AG09309 (cell line): Measurements from ENCODE around the gene DCPS.

Experiments
- DNase-seq: peaks from one replicate; pipeline ENCODE4 v3.0.0-alpha.2; 2010; ENCODE audit warnings: low read depth
- H3K4me3 ChIP-seq: 2 replicates; pipeline ENCODE4 v1.5.1; 2011; ENCODE audit warnings: mild to moderate bottlenecking, low read depth, low read length, moderate library complexity; ENCODE audit not compliant: control insufficient read depth
- TF ChIP-seq, protein P1 (sequence below): IDR thresholded peaks from 2 replicates; pipeline ENCODE4 v1.5.1; 2011; ENCODE audit warnings: mild to moderate bottlenecking, low read depth, low read length, inconsistent platforms; ENCODE audit not compliant: insufficient read depth, control insufficient read depth; ENCODE audit errors: missing control alignments

Gene DCPS

DNA sequence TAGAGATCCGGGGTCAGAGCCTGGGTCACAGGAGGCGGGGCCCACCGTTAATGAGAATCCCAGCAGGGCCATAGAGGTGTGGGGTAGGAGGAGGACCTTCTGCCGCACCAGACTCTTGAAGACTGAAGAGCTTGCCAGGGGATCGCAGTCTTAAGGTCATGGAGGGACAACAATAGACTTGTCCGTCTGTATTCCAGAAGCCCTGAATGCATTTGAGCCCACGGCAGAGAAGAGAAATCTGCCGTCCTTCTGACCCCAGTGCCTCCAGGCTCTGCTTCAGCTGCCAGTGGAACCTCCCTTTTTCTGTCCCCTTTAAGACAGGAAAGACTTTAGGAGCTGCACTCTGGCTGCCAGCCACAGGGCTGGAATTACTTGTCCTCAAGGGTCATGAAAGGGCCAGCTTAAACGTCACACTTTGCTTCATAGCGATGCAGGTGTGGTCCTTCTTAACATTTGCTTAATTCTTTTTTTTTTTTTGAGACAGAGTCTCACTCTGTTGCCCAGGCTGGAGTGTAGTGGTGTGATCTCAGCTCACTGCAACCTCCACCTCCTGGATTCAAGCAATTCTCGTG is 36.1 kb downstream of the DCPS start:
- H3K4me3 ChIP-seq = no peak overlapping the region
- no peak for DNase-seq
- TF ChIP-seq, protein P1, sequence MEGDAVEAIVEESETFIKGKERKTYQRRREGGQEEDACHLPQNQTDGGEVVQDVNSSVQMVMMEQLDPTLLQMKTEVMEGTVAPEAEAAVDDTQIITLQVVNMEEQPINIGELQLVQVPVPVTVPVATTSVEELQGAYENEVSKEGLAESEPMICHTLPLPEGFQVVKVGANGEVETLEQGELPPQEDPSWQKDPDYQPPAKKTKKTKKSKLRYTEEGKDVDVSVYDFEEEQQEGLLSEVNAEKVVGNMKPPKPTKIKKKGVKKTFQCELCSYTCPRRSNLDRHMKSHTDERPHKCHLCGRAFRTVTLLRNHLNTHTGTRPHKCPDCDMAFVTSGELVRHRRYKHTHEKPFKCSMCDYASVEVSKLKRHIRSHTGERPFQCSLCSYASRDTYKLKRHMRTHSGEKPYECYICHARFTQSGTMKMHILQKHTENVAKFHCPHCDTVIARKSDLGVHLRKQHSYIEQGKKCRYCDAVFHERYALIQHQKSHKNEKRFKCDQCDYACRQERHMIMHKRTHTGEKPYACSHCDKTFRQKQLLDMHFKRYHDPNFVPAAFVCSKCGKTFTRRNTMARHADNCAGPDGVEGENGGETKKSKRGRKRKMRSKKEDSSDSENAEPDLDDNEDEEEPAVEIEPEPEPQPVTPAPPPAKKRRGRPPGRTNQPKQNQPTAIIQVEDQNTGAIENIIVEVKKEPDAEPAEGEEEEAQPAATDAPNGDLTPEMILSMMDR = no peak

- TF ChIP-seq, protein P1 = no peak
- no peak for DNase-seq
- no peak overlapping the region for H3K4me3 ChIP-seq
Measured at GRCh38 chr11:126340960-126341606, 37.2 kb downstream of the DCPS start.

GRCh38 chr11:126341760-126342161 is 37.9 kb downstream of the DCPS start:
- TF ChIP-seq, protein P1 = no peak
- no peak for DNase-seq
- no peak overlapping the region for H3K4me3 ChIP-seq

DNA sequence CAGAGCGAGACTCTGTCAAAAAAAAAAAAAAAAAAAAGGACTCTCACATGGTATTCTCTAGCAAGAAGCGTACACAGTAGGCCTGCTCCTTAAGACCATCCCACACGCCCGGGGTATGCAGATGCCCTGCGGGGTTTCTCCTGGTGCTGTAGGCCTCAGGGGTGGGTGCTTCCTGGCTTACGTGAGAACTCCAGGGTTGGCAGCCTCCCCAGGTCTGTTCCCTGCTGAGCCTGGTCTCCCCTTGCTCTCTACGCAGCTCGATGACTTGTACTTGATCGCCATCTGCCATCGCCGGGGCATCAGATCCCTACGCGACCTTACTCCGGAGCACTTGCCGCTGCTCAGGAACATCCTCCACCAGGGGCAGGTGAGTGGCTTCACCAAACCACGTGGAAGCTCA is 39.2 kb downstream of the DCPS start:
- TF ChIP-seq, protein P1 = no peak
- H3K4me3 ChIP-seq = no peak overlapping the region
- DNase-seq = no peak

GRCh38 chr11:126344141-126345080 is 40.6 kb downstream of the DCPS start:
- no peak overlapping the region for H3K4me3 ChIP-seq
- TF ChIP-seq, protein P1 = no peak
- no peak for DNase-seq

GRCh38 chr11:126345283-126345682 is 41.4 kb downstream of the DCPS start:
- TF ChIP-seq, protein P1 = no peak
- no peak for DNase-seq
- no peak overlapping the region for H3K4me3 ChIP-seq
